ENCODE measurements around the gene GIPC1. TPM values are rescaled to one million over a fixed set of nuclear protein-coding genes. Genes with fewer than 3 reads are reported as not detected.
A peak's percentile ranks its signal among the peaks of the same experiment; 100 is the strongest.

Gene GIPC1
- total RNA-seq, 2 donors from 2014 or later: 68.6 to 72.6 TPM

DNA sequence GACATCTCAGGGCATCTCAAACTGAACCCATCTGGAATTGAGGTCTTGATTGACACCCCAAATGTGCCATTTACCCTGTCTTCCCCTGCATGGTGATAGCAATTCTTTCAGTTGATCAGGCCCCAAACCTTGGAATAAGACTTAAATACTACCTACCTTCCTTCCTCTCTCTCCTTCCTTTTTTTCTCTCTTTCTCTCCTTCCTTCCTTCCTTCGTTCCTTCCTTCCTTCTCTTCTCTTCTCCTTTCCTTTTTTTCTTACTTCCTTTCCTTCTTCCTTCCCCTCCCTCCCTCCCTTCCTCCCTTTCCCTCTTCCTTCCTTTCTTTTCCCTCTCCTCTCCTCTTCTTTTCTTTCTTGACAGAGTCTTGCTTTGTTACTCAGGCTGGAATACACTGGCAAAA lies 7.4 kb upstream of the GIPC1 start:
- no peak overlapping the region for H3K27ac Mint-ChIP-seq
- H3K9me3 ChIP-seq (ENCODE audit: control insufficient read depth, low read length): no peaks in the 10 kb centered on the region
- 82 to 92% methylated on average over 1 of the region's 1 CpG for WGBS, 2 experiments (ENCODE audit: insufficient coverage in 1 of 2, insufficient read length in 1 of 2)
- no peak overlapping the region for H3K4me3 ChIP-seq (ENCODE audit: low read length)
- no peaks in the 10 kb centered on the region for H3K9me3 Mint-ChIP-seq
- H3K27me3 ChIP-seq (ENCODE audit: control insufficient read depth, insufficient read depth, low read length, poor library complexity, severe bottlenecking): no peaks in the 10 kb centered on the region
- no peak for DNase-seq
- H3K36me3 Mint-ChIP-seq (ENCODE audit: low read depth): no peaks in the 10 kb centered on the region
- H3K27me3 Mint-ChIP-seq (ENCODE audit: insufficient read depth): peaks cover 10% of the 10 kb centered on the region
- H3K9ac ChIP-seq (ENCODE audit: extremely low read depth, low read length, poor library complexity, severe bottlenecking): no peak overlapping the region
- H3K36me3 ChIP-seq (ENCODE audit: control insufficient read depth, insufficient read depth, low read length): no peaks in the 10 kb centered on the region
- no peaks in the 10 kb centered on the region for H3K4me1 Mint-ChIP-seq
- TF ChIP-seq, protein P1, sequence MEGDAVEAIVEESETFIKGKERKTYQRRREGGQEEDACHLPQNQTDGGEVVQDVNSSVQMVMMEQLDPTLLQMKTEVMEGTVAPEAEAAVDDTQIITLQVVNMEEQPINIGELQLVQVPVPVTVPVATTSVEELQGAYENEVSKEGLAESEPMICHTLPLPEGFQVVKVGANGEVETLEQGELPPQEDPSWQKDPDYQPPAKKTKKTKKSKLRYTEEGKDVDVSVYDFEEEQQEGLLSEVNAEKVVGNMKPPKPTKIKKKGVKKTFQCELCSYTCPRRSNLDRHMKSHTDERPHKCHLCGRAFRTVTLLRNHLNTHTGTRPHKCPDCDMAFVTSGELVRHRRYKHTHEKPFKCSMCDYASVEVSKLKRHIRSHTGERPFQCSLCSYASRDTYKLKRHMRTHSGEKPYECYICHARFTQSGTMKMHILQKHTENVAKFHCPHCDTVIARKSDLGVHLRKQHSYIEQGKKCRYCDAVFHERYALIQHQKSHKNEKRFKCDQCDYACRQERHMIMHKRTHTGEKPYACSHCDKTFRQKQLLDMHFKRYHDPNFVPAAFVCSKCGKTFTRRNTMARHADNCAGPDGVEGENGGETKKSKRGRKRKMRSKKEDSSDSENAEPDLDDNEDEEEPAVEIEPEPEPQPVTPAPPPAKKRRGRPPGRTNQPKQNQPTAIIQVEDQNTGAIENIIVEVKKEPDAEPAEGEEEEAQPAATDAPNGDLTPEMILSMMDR (conservative IDR thresholded peaks at IDR 0.05): no peak
- H3K4me1 ChIP-seq (ENCODE audit: control insufficient read depth, insufficient read depth, low read length): no peaks in the 10 kb centered on the region
- no peak overlapping the region for H3K4me3 Mint-ChIP-seq
- no peak overlapping the region for H3K27ac ChIP-seq (ENCODE audit: low read depth, low read length)

DNA sequence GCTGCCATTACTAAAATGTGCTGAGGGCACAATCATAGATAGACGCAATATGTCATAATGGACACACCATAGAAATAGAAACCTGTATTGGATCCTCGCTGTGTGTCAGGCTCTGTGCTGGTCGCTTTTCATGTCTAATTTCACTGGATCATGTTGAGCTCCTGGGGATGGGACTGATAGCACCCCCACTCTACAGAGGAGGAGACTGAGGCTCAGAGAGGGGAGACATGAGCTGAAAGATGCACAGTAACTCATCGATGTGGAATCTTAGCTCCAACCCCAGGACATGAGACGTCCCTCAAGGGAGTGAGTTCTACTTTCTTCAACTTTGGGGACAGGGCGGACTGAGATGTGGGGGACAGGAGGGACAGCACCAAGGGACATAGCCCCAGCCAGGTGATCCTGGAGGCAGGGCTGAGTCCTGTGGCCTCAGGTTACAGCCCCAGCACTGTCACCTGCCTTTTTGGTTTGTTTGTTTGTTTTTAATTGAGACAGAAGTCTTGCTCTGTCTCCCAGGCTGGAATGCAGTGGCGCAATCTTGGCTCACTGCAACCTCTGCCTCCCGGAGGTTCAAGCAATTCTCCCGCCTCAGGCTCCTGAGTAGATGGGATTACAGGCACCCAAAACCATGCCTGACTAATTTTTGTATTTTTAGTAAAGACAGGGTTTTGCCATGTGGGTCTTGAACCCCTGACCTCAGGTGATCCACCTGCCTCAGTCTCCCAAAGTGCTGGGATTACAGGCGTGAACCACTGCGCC lies 6.6 kb upstream of the GIPC1 start:
- no peak overlapping the region for H3K4me3 ChIP-seq (ENCODE audit: low read length)
- no peak for DNase-seq
- peaks cover 10% of the 10 kb centered on the region for H3K27me3 Mint-ChIP-seq (ENCODE audit: insufficient read depth)
- no peaks in the 10 kb centered on the region for H3K9me3 ChIP-seq (ENCODE audit: control insufficient read depth, low read length)
- no peaks in the 10 kb centered on the region for H3K9me3 Mint-ChIP-seq
- no peak overlapping the region for H3K27ac Mint-ChIP-seq
- no peak overlapping the region for H3K4me3 Mint-ChIP-seq
- no peaks in the 10 kb centered on the region for H3K36me3 Mint-ChIP-seq (ENCODE audit: low read depth)
- no peaks in the 10 kb centered on the region for H3K4me1 Mint-ChIP-seq
- WGBS, 2 experiments (ENCODE audit: insufficient coverage in 1 of 2, insufficient read length in 1 of 2): 74 to 84% methylated on average over 6 to 11 of the region's 11 CpGs
- no peaks in the 10 kb centered on the region for H3K27me3 ChIP-seq (ENCODE audit: control insufficient read depth, insufficient read depth, low read length, poor library complexity, severe bottlenecking)
- peaks cover under 1% of the 10 kb centered on the region for H3K4me1 ChIP-seq (ENCODE audit: control insufficient read depth, insufficient read depth, low read length)
- no peak overlapping the region for H3K9ac ChIP-seq (ENCODE audit: extremely low read depth, low read length, poor library complexity, severe bottlenecking)
- H3K36me3 ChIP-seq (ENCODE audit: control insufficient read depth, insufficient read depth, low read length): no peaks in the 10 kb centered on the region
- H3K27ac ChIP-seq (ENCODE audit: low read depth, low read length): no peak overlapping the region
- TF ChIP-seq, protein P1 (conservative IDR thresholded peaks at IDR 0.05): no peak

DNA sequence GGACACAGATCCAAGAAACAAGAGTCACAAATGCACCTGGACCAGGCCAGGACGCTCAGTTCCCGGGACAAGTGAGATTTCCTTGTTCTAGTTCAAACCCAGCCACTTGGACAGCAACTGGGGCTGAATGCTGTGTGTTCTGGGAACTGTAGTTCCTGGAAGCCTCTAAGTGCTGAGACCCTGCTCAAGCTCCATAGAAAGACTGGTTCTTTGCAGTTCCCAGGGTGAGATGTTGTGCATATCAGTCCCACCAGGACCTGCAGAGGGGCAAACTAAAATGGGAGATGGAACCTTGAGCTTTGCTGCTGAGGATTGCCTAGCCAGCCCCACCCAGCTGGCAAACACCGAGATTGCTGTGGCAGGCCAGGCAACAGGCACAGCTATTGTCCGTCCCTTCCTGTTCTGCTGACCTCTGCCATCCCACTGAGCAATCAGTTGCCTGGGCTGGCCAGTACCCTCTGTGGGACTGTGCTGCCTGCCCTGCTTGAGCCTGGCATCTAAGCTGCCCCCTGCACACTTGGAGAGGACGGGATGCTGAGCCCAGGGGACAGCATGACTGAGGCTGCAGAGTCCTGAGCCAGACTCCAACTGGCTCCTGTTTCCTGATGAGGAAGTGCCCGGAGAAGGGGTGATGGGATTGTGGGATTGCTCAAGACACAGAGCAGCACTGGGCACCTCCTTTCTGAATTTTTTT lies 1.4 kb upstream of the GIPC1 start:
- Mint-ChIP-seq H3K4me1 (peaks cover 2% of the 10 kb centered on the region), H3K9me3 (no peaks in the 10 kb centered on the region), H3K4me3 (no peak overlapping the region), H3K27ac (no peak overlapping the region), H3K36me3 (ENCODE audit: low read depth) (peaks cover 13% of the 10 kb centered on the region), H3K27me3 (ENCODE audit: insufficient read depth) (peaks cover 2% of the 10 kb centered on the region)
- no peak overlapping the region for H3K4me3 ChIP-seq (ENCODE audit: low read length)
- H3K36me3 ChIP-seq (ENCODE audit: control insufficient read depth, insufficient read depth, low read length): peaks cover 6% of the 10 kb centered on the region
- TF ChIP-seq, protein P1 (conservative IDR thresholded peaks at IDR 0.05): no peak
- H3K27me3 ChIP-seq (ENCODE audit: control insufficient read depth, insufficient read depth, low read length, poor library complexity, severe bottlenecking): no peaks in the 10 kb centered on the region
- no peak overlapping the region for H3K27ac ChIP-seq (ENCODE audit: low read depth, low read length)
- WGBS, 2 experiments (ENCODE audit: insufficient coverage in 1 of 2, insufficient read length in 1 of 2): 83 to 84% methylated on average over 5 to 6 of the region's 6 CpGs
- peak; percentile 67 for DNase-seq
- peaks cover 3% of the 10 kb centered on the region for H3K4me1 ChIP-seq (ENCODE audit: control insufficient read depth, insufficient read depth, low read length)
- H3K9ac ChIP-seq (ENCODE audit: extremely low read depth, low read length, poor library complexity, severe bottlenecking): no peak overlapping the region
- no peaks in the 10 kb centered on the region for H3K9me3 ChIP-seq (ENCODE audit: control insufficient read depth, low read length)
